ENCODE data around the gene KRT79. TPM values are rescaled to one million over a fixed set of nuclear protein-coding genes. Genes with fewer than 3 reads are reported as not detected.

The KRT79 gene
- total and polyA plus RNA-seq, 2 of the 8 experiments (the other 6 are each of a cell fraction or from before 2014, with no cell fraction given): not detected

DNA sequence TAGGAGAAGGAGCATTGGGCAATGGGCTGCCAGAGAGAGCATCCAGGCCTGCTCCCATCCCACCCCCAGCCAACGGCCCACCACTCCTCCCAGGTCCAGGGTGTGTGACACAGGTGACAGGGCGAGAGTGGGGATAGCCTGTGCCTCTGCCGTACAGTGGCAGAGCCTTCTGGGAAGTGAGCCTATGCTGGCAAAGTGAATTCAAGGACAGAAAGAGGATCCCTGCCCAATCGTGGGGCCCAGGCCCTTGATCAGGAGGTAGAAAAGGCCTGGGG is 553 bp upstream of the KRT79 start:
- H3K4ac ChIP-seq (replicated peaks; ENCODE audit: insufficient read length, low read depth, low read length): no peak overlapping the region
- H3K56ac ChIP-seq (replicated peaks; ENCODE audit: insufficient read length, low read depth, low read length): no peak overlapping the region
- POLR2A ChIA-PET (ENCODE audit: partially characterized antibody): no interaction called here
- no peak overlapping the region for H2BK20ac ChIP-seq (ENCODE audit: low read length)
- H2AK5ac ChIP-seq (ENCODE audit: low read depth, low read length): no peak overlapping the region
- no peak overlapping the region for H4K91ac ChIP-seq (replicated peaks; ENCODE audit: insufficient read length, low read length)
- no peak overlapping the region for H3K9ac ChIP-seq (replicated peaks in 1 of 4; ENCODE audit: extremely low read depth in 1 of 4, low read depth in 3 of 4, low read length in 3 of 4)
- no peak overlapping the region for H3K23ac ChIP-seq (ENCODE audit: insufficient read length)
- WGBS, 2 experiments (ENCODE audit: extremely low coverage in 1 of 2, insufficient coverage in 1 of 2, insufficient read length in 1 of 2, insufficient replicate concordance in 2 of 2, low coverage in 1 of 2, low lambda C conversion rate in 2 of 2, missing lambda C conversion rate in 1 of 2): 81% methylated on average over 4 of the region's 4 CpGs; no CpG with 5 or more reads in 1 of the 2 experiments
- no peaks in the 10 kb centered on the region for H3K9me3 ChIP-seq (ENCODE audit: insufficient read depth in 2 of 2, low read depth in 1 of 2, low read length in 1 of 2)
- H4K20me1 ChIP-seq (replicated peaks in 1 of 2; ENCODE audit: control insufficient read depth in 1 of 2, insufficient read depth in 2 of 2, low read length in 2 of 2): no peaks in the 10 kb centered on the region
- H2BK12ac ChIP-seq (ENCODE audit: low read depth, low read length): no peak overlapping the region
- no peaks in the 10 kb centered on the region for H3K4me1 ChIP-seq (replicated peaks in 1 of 4; ENCODE audit: control insufficient read depth in 3 of 4, insufficient read depth in 4 of 4, low read length in 3 of 4)
- no peak overlapping the region for H3K18ac ChIP-seq (ENCODE audit: extremely low read depth, low read length)
- no peaks in the 10 kb centered on the region for H3K23me2 ChIP-seq (ENCODE audit: low read depth, low read length)
- H3K14ac ChIP-seq (ENCODE audit: insufficient read length): no peak overlapping the region
- H3K79me1 ChIP-seq (ENCODE audit: low read depth, low read length): no peaks in the 10 kb centered on the region
- no peak overlapping the region for H2AFZ ChIP-seq (ENCODE audit: low read length)
- no peak overlapping the region for H3K4me3 ChIP-seq (ENCODE audit: extremely low read depth in 1 of 4, insufficient read depth in 2 of 4, low read depth in 3 of 4, low read length in 4 of 4)
- no peak overlapping the region for H2BK5ac ChIP-seq (ENCODE audit: low read depth, low read length)
- no peak overlapping the region for H3K4me2 ChIP-seq (ENCODE audit: insufficient read depth in 1 of 2, low read depth in 2 of 2, low read length in 2 of 2)
- CTCF ChIA-PET (ENCODE audit: partially characterized antibody): interaction anchor here (0.6 to 1.5 kb wide), 5 partner anchors 9 to 495 kb away, joined by 3 to 5 read pairs (median 3); partner anchors contain the start of gene KRT3
- FAIRE-seq: no peak
- no peak overlapping the region for H2BK15ac ChIP-seq (ENCODE audit: low read length)
- peaks cover 0 to 2% (median 0%) of the 10 kb centered on the region in 4 experiments; a peak in 1 of 7 replicates for H3K27me3 ChIP-seq (replicated peaks in 1 of 4; ENCODE audit: control insufficient read depth in 3 of 4, extremely low read depth in 1 of 4, insufficient read depth in 3 of 4, low read length in 3 of 4)
- no peaks in the 10 kb centered on the region for H3K79me2 ChIP-seq (ENCODE audit: control insufficient read depth in 1 of 2, insufficient read depth in 2 of 2, low read length in 2 of 2)
- no peak overlapping the region for H3K27ac ChIP-seq (ENCODE audit: low read depth, low read length)
- no peaks in the 10 kb centered on the region for H3K36me3 ChIP-seq (ENCODE audit: control insufficient read depth in 2 of 4, insufficient read depth in 4 of 4, low read length in 3 of 4)
- no peak overlapping the region for H2BK120ac ChIP-seq (replicated peaks; ENCODE audit: low read depth, low read length)
- no peak overlapping the region; the same call in 1 of the 2 replicates for H4K8ac ChIP-seq (ENCODE audit: extremely low read depth, insufficient read depth, low read length)
- no peak for DNase-seq (ENCODE audit: low read depth in 1 of 2, low spot score in 2 of 2)
- H4K5ac ChIP-seq (ENCODE audit: insufficient read length, low read depth, low read length): no peak overlapping the region
- TF ChIP-seq, protein P1, sequence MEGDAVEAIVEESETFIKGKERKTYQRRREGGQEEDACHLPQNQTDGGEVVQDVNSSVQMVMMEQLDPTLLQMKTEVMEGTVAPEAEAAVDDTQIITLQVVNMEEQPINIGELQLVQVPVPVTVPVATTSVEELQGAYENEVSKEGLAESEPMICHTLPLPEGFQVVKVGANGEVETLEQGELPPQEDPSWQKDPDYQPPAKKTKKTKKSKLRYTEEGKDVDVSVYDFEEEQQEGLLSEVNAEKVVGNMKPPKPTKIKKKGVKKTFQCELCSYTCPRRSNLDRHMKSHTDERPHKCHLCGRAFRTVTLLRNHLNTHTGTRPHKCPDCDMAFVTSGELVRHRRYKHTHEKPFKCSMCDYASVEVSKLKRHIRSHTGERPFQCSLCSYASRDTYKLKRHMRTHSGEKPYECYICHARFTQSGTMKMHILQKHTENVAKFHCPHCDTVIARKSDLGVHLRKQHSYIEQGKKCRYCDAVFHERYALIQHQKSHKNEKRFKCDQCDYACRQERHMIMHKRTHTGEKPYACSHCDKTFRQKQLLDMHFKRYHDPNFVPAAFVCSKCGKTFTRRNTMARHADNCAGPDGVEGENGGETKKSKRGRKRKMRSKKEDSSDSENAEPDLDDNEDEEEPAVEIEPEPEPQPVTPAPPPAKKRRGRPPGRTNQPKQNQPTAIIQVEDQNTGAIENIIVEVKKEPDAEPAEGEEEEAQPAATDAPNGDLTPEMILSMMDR (IDR thresholded peaks at IDR 0.05; ENCODE audit: control extremely low read depth in 1 of 3, insufficient read depth in 1 of 3, low read depth in 1 of 3, low read length in 3 of 3): no peak
- no peak for TF ChIP-seq BRCA1 (IDR thresholded peaks at IDR 0.05; ENCODE audit: low read depth, low read length)
- TF ChIP-seq SP2 (IDR thresholded peaks at IDR 0.05; ENCODE audit: low read length): no peak
- no peak for TF ChIP-seq RXRA (IDR thresholded peaks at IDR 0.05; ENCODE audit: insufficient read depth, low read depth, low read length)
- no peak for TF ChIP-seq CREB1 (IDR thresholded peaks at IDR 0.05)
- TF ChIP-seq CHD1 (IDR thresholded peaks at IDR 0.05; ENCODE audit: low read depth, low read length): no peak
- TF ChIP-seq RAD21 (IDR thresholded peaks at IDR 0.05 in 1 of 2, conservative IDR thresholded peaks at IDR 0.05 in 1 of 2; ENCODE audit: low read depth in 2 of 2, low read length in 2 of 2): no peak
- no peak for TF ChIP-seq BACH1 (IDR thresholded peaks at IDR 0.05; ENCODE audit: low read length)
- no peak for TF ChIP-seq TEAD4 (IDR thresholded peaks at IDR 0.05; ENCODE audit: low read depth, low read length)
- TF ChIP-seq, protein P2, sequence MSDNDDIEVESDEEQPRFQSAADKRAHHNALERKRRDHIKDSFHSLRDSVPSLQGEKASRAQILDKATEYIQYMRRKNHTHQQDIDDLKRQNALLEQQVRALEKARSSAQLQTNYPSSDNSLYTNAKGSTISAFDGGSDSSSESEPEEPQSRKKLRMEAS (IDR thresholded peaks at IDR 0.05): no peak
- no peak for TF ChIP-seq ZNF274 (IDR thresholded peaks at IDR 0.05; ENCODE audit: borderline replicate concordance, extremely low read depth, low read length)
- no peak for TF ChIP-seq SP4 (IDR thresholded peaks at IDR 0.05; ENCODE audit: low read length)
- TF ChIP-seq SUZ12 (IDR thresholded peaks at IDR 0.05; ENCODE audit: low read length): no peak

Measured in H1 (cell line).